Natural killer cell treated with Interleukin-12 subunit alpha and Interleukin-12 subunit beta and Interleukin-15 and Interleukin-18, amount 100 ng/mL, for 72 hours (primary cell): ENCODE data around the gene ZBTB7B. TPM values are rescaled to one million over a fixed set of nuclear protein-coding genes. Genes with fewer than 3 reads are reported as not detected.

Experiments
- total RNA-seq, 2 donors: library from RNA; stranded (reverse); gene quantifications; one replicate each; pipeline ENCODE4 v1.2.3, GENCODE V29; 2022

Gene ZBTB7B
- total RNA-seq, 2 donors from 2014 or later: 78.4 to 107 TPM

Other genes with a start within 250 kb of the ZBTB7B start
- gene KCNN3, start 132.5 kb upstream of the ZBTB7B start, total RNA-seq: under 1 TPM in 1 of 2 donors, not detected in 1; 0.08 TPM
- gene PMVK, start 66.1 kb upstream of the ZBTB7B start, total RNA-seq: 10 to 100 TPM; 28.8 to 53.9 TPM
- gene PBXIP1, start 46.7 kb upstream of the ZBTB7B start, total RNA-seq: 10 to 100 TPM; 28.9 to 40.7 TPM
- 10 to 100 TPM; 27.4 to 36.0 TPM for gene PYGO2, start 41.0 kb upstream of the ZBTB7B start, total RNA-seq
- 10 to 100 TPM; 72.3 to 72.7 TPM for gene SHC1, start 32.1 kb upstream of the ZBTB7B start, total RNA-seq
- gene CKS1B, start 28.1 kb upstream of the ZBTB7B start, total RNA-seq: 10 to 100 TPM; 52.4 to 72.9 TPM
- gene FLAD1, start 19.5 kb upstream of the ZBTB7B start, total RNA-seq: 10 to 100 TPM; 53.1 to 84.2 TPM
- gene LENEP, start 9.2 kb upstream of the ZBTB7B start, total RNA-seq: 1 to 10 TPM in 1 of 2 donors, under 1 TPM in 1; 0.48 to 4.3 TPM
- gene DCST2, start 31.0 kb downstream of the ZBTB7B start, total RNA-seq: under 1 TPM in 1 of 2 donors, not detected in 1; 0.57 TPM
- not detected for gene DCST1, start 31.0 kb downstream of the ZBTB7B start, total RNA-seq
- 100 to 1,000 TPM in 1 of 2 donors, 10 to 100 TPM in 1; 42.1 to 107 TPM for gene ADAM15, start 48.5 kb downstream of the ZBTB7B start, total RNA-seq
- 1 to 10 TPM; 1.7 to 4.7 TPM for gene EFNA4, start 60.9 kb downstream of the ZBTB7B start, total RNA-seq
- gene EFNA3, start 76.0 kb downstream of the ZBTB7B start, total RNA-seq: 1 to 10 TPM in 1 of 2 donors, not detected in 1; 1.2 TPM
- not detected for gene EFNA1, start 125.1 kb downstream of the ZBTB7B start, total RNA-seq
- 10 to 100 TPM; 28.8 to 36.3 TPM for gene SLC50A1, start 133.1 kb downstream of the ZBTB7B start, total RNA-seq
- 10 to 100 TPM; 26.0 to 31.1 TPM for gene DPM3, start 137.7 kb downstream of the ZBTB7B start, total RNA-seq
- 100 to 1,000 TPM; 149 to 223 TPM for gene KRTCAP2, start 170.5 kb downstream of the ZBTB7B start, total RNA-seq
- 1 to 10 TPM; 3.6 to 9.3 TPM for gene TRIM46, start 171.0 kb downstream of the ZBTB7B start, total RNA-seq
- gene THBS3, start 205.1 kb downstream of the ZBTB7B start, total RNA-seq: 1 to 10 TPM; 4.1 to 9.4 TPM
- gene MTX1, start 205.9 kb downstream of the ZBTB7B start, total RNA-seq: 10 to 100 TPM; 42.6 to 53.0 TPM